ENCODE data around the gene TMEM225B. TPM values are rescaled to one million over a fixed set of nuclear protein-coding genes. Genes with fewer than 3 reads are reported as not detected.

TMEM225B gene
- total RNA-seq, 1 experiment from 2014 or later: not detected

GRCh38 chr7:99596408-99596955 lies 1.6 kb upstream of the TMEM225B start:
- no peak for ATAC-seq
- TF ChIP-seq CTCF (conservative IDR thresholded peaks at IDR 0.05; ENCODE audit: low read depth, low read length): no peak
- TF ChIP-seq EZH2phosphoT487 (IDR thresholded peaks at IDR 0.05; ENCODE audit: borderline replicate concordance, low read length): no peak
- no peak for TF ChIP-seq EZH2 (IDR thresholded peaks at IDR 0.05; ENCODE audit: low read length, unreplicated experiment)
- no peaks in the 10 kb centered on the region for H3F3A ChIP-seq (ENCODE audit: low read length, unreplicated experiment)
- no peak overlapping the region for H3K4me3 ChIP-seq (ENCODE audit: low read length)
- ChIA-PET CTCF (no interaction called here), POLR2A (ENCODE audit: unreplicated experiment) (no interaction called here)
- no peaks in the 10 kb centered on the region for H3K4me1 ChIP-seq (ENCODE audit: insufficient read depth, low read length)
- H4K20me1 ChIP-seq (ENCODE audit: low read length): no peaks in the 10 kb centered on the region
- H3K27ac ChIP-seq (ENCODE audit: low read length): no peak overlapping the region
- H3K27me3 ChIP-seq (ENCODE audit: low read length): peaks cover 24% of the 10 kb centered on the region
- BruUV-seq (replicated peaks): no TSS peak
- no peaks in the 10 kb centered on the region for H3K79me2 ChIP-seq (ENCODE audit: low read length)
- DNase-seq: no peak
- H3K36me3 ChIP-seq (ENCODE audit: low read depth, low read length): no peaks in the 10 kb centered on the region
- H3K9ac ChIP-seq (ENCODE audit: low read length): no peak overlapping the region
- H3K9me2 ChIP-seq (replicated peaks; ENCODE audit: low read length): no peaks in the 10 kb centered on the region
- H3K4me2 ChIP-seq (ENCODE audit: low read length): no peak overlapping the region
- H3K9me3 ChIP-seq (ENCODE audit: low read length): no peaks in the 10 kb centered on the region
- intact Hi-C loops (cut with micrococcal nuclease): no loop called here
- no peak overlapping the region for H2AFZ ChIP-seq (ENCODE audit: low read length)

GRCh38 chr7:99599836-99600235 lies 1.8 kb downstream of the TMEM225B start:
- Histone ChIP-seq H3K4me1 (ENCODE audit: insufficient read depth, low read length) (no peaks in the 10 kb centered on the region), H3K4me3 (ENCODE audit: low read length) (no peak overlapping the region), H4K20me1 (ENCODE audit: low read length) (no peaks in the 10 kb centered on the region), H3K9me2 (replicated peaks; ENCODE audit: low read length) (no peaks in the 10 kb centered on the region), H3F3A (ENCODE audit: low read length, unreplicated experiment) (no peaks in the 10 kb centered on the region), H3K4me2 (ENCODE audit: low read length) (no peak overlapping the region), H3K27ac (ENCODE audit: low read length) (no peak overlapping the region), H3K9ac (ENCODE audit: low read length) (no peak overlapping the region), H3K27me3 (ENCODE audit: low read length) (peaks cover 3% of the 10 kb centered on the region; the same call in 1 of the 2 replicates), H3K36me3 (ENCODE audit: low read depth, low read length) (no peaks in the 10 kb centered on the region), H3K79me2 (ENCODE audit: low read length) (no peaks in the 10 kb centered on the region), H2AFZ (ENCODE audit: low read length) (no peak overlapping the region), H3K9me3 (ENCODE audit: low read length) (no peaks in the 10 kb centered on the region)
- intact Hi-C loops (cut with micrococcal nuclease): no loop called here
- CTCF ChIA-PET: no interaction called here
- DNase-seq: no peak
- BruUV-seq (replicated peaks): no TSS peak
- POLR2A ChIA-PET (ENCODE audit: unreplicated experiment): no interaction called here
- no peak for ATAC-seq
- no peak for TF ChIP-seq EZH2phosphoT487 (IDR thresholded peaks at IDR 0.05; ENCODE audit: borderline replicate concordance, low read length)
- TF ChIP-seq CTCF (conservative IDR thresholded peaks at IDR 0.05; ENCODE audit: low read depth, low read length): no peak

GRCh38 chr7:99601656-99602310 lies 3.7 kb downstream of the TMEM225B start:
- ATAC-seq: no peak
- no peaks in the 10 kb centered on the region for H3K9me2 ChIP-seq (replicated peaks; ENCODE audit: low read length)
- H2AFZ ChIP-seq (ENCODE audit: low read length): no peak overlapping the region

More at GRCh38 chr7:99601656-99602310, 3.7 kb downstream of the TMEM225B start:
- Histone ChIP-seq H3K4me1 (ENCODE audit: insufficient read depth, low read length) (no peaks in the 10 kb centered on the region), H3K79me2 (ENCODE audit: low read length) (no peaks in the 10 kb centered on the region), H3K9me3 (ENCODE audit: low read length) (no peaks in the 10 kb centered on the region), H3K4me2 (ENCODE audit: low read length) (no peak overlapping the region), H3K36me3 (ENCODE audit: low read depth, low read length) (no peaks in the 10 kb centered on the region), H3K27me3 (ENCODE audit: low read length) (no peaks in the 10 kb centered on the region), H3K27ac (ENCODE audit: low read length) (no peak overlapping the region), H4K20me1 (ENCODE audit: low read length) (no peaks in the 10 kb centered on the region), H3K9ac (ENCODE audit: low read length) (no peak overlapping the region), H3F3A (ENCODE audit: low read length, unreplicated experiment) (no peaks in the 10 kb centered on the region), H3K4me3 (ENCODE audit: low read length) (no peak overlapping the region)
- BruUV-seq (replicated peaks): no TSS peak
- DNase-seq: no peak
- intact Hi-C loops (cut with micrococcal nuclease): no loop called here
- TF ChIP-seq EZH2 (IDR thresholded peaks at IDR 0.05; ENCODE audit: low read length, unreplicated experiment) (no peak), CTCF (conservative IDR thresholded peaks at IDR 0.05; ENCODE audit: low read depth, low read length) (peak; percentile 35)
- CTCF ChIA-PET: interaction anchor here (1.2 kb wide), 1 partner anchor 76 kb away, joined by 3 read pairs; no protein-coding TSS in a partner anchor
- POLR2A ChIA-PET (ENCODE audit: unreplicated experiment): no interaction called here

Measured in PC-3 (cell line).